Measurements from ENCODE around the gene KRT10. TPM values are rescaled to one million over a fixed set of nuclear protein-coding genes. Genes with fewer than 3 reads are reported as not detected.

Gene KRT10
- total RNA-seq, 1 donor = 12.2 TPM

GRCh38 chr17:40782450-40782849 lies 40.0 kb downstream of the KRT10 start, which contains the start of gene KRT27:
TSS of gene KRT27 (minus strand) at chr17:40782550. CDS start at chr17:40782493, 57 bp downstream.
- DNase-seq (ENCODE audit: low read depth) = no peak
- no peak within 1 kb of the TSS for H3K4me3 ChIP-seq (ENCODE audit: low read depth, low read length)
- no peak for TF ChIP-seq CTCF (IDR thresholded peaks at IDR 0.05; ENCODE audit: insufficient read depth, low read length)

- TF ChIP-seq CTCF (IDR thresholded peaks at IDR 0.05; ENCODE audit: insufficient read depth, low read length) = no peak
- no peak for DNase-seq (ENCODE audit: low read depth)
- no peak overlapping the region for H3K4me3 ChIP-seq (ENCODE audit: low read depth, low read length)
Observed at GRCh38 chr17:40779181-40779909, 43.1 kb downstream of the KRT10 start.

- DNase-seq (ENCODE audit: low read depth) = no peak
- no peak overlapping the region for H3K4me3 ChIP-seq (ENCODE audit: low read depth, low read length)
- TF ChIP-seq CTCF (IDR thresholded peaks at IDR 0.05; ENCODE audit: insufficient read depth, low read length) = no peak
Observed at GRCh38 chr17:40778461-40778860, 44.0 kb downstream of the KRT10 start.

GRCh38 chr17:40777971-40778370 lies 44.4 kb downstream of the KRT10 start:
- no peak overlapping the region for H3K4me3 ChIP-seq (ENCODE audit: low read depth, low read length)
- no peak for DNase-seq (ENCODE audit: low read depth)
- no peak for TF ChIP-seq CTCF (IDR thresholded peaks at IDR 0.05; ENCODE audit: insufficient read depth, low read length)

GRCh38 chr17:40777459-40777858 lies 45.0 kb downstream of the KRT10 start:
- TF ChIP-seq CTCF (IDR thresholded peaks at IDR 0.05; ENCODE audit: insufficient read depth, low read length) = no peak
- H3K4me3 ChIP-seq (ENCODE audit: low read depth, low read length) = no peak overlapping the region
- no peak for DNase-seq (ENCODE audit: low read depth)

- no peak overlapping the region for H3K4me3 ChIP-seq (ENCODE audit: low read depth, low read length)
- no peak for TF ChIP-seq CTCF (IDR thresholded peaks at IDR 0.05; ENCODE audit: insufficient read depth, low read length)
Observed at GRCh38 chr17:40775945-40776344, 46.5 kb downstream of the KRT10 start.

GRCh38 chr17:40772101-40772500 lies 50.3 kb downstream of the KRT10 start, which contains the start of gene KRT26:
TSS of gene KRT26 (minus strand) at chr17:40772201. CDS start at chr17:40772113, 88 bp downstream.
- no peak for DNase-seq (ENCODE audit: low read depth)
- no peak within 1 kb of the TSS for H3K4me3 ChIP-seq (ENCODE audit: low read depth, low read length)
- no peak for TF ChIP-seq CTCF (IDR thresholded peaks at IDR 0.05; ENCODE audit: insufficient read depth, low read length)

More at GRCh38 chr17:40775945-40776344, 46.5 kb downstream of the KRT10 start:
- no peak for DNase-seq (ENCODE audit: low read depth)

Data from fibroblast of the aortic adventitia (primary cell).